Activated T-helper 9 cell treated with anti-CD3 and anti-CD28 coated beads, Interleukin-2, amount 50 U/mL, for 16 hours (primary cell): Measurements from ENCODE around the gene IL21R.
A peak's percentile ranks its signal among the peaks of the same experiment; 100 is the strongest.

Experiments
- DNase-seq: peaks from one replicate; pipeline ENCODE4 v3.0.0-alpha.2; 2020; ENCODE audit warnings: low read depth

The IL21R gene

GRCh38 chr16:27401768-27402568, at the start of gene IL21R:
Gene IL21R (plus strand): TSS chr16:27402174. CDS start chr16:27430072, 27,898 bp downstream.
- peak; percentile 76 for DNase-seq

- DNase-seq: no peak
These were observed 48.1 kb upstream of the IL21R start for GRCh38 chr16:27353853-27354252.

DNA sequence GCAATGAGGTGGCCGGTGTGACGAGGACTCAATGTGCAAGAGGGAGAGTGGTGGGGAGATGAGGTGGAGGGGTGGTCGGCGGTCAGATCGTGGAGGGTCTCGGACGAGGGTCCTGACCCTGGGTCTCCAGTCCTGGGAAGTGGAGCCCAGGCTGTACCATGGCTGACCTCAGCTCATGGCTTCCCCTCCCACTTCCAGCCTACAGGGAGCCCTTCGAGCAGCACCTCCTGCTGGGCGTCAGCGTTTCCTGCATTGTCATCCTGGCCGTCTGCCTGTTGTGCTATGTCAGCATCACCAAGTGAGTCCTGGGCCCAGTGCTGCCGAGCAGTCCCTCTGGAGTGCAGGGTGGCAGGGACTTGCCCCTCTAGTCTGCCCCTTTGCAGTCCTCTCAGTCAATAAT, 46.4 kb upstream of the IL21R start:
- peak; percentile 22 for DNase-seq

DNA sequence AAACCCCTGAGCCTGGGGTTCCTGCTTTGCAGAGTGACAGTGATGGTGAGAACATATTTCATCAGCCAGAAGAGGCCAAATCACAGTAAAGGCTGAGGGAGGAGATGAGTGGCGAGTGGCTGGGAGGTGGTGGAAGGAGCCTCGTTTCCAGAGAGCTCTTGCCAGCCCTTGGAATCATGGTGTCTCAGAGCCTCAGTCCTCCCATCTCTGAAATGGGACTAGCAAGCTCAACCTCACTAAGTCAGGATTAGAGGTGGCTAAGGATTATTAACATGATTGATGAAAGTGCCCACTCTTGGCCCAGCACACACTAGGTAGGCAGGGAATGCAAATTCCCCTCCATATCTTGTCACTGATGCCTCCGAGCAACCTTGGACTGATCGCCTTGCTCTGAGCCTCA, 45.2 kb upstream of the IL21R start:
- no peak for DNase-seq

GRCh38 chr16:27359051-27359450, 42.9 kb upstream of the IL21R start:
- no peak for DNase-seq

GRCh38 chr16:27359615-27360014, 42.4 kb upstream of the IL21R start:
- no peak for DNase-seq

DNA sequence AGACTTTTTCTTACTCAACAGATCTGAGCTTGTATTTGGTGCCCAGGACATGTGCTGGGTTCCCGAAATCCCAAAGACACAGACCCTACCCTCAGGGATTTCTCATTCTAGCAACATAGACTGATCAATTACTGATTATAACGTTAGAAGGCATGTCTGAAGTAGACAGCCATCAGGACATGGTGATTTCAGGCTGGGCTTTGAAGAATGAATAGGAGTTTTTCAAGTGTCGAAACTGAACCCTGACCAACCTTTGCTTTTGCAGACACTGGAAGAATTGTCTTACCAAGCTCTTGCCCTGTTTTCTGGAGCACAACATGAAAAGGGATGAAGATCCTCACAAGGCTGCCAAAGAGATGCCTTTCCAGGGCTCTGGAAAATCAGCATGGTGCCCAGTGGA, 40.0 kb upstream of the IL21R start:
- no peak for DNase-seq

DNA sequence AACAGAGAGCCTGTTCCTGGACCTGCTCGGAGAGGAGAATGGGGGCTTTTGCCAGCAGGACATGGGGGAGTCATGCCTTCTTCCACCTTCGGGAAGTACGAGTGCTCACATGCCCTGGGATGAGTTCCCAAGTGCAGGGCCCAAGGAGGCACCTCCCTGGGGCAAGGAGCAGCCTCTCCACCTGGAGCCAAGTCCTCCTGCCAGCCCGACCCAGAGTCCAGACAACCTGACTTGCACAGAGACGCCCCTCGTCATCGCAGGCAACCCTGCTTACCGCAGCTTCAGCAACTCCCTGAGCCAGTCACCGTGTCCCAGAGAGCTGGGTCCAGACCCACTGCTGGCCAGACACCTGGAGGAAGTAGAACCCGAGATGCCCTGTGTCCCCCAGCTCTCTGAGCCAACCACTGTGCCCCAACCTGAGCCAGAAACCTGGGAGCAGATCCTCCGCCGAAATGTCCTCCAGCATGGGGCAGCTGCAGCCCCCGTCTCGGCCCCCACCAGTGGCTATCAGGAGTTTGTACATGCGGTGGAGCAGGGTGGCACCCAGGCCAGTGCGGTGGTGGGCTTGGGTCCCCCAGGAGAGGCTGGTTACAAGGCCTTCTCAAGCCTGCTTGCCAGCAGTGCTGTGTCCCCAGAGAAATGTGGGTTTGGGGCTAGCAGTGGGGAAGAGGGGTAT, 39.3 kb upstream of the IL21R start:
- no peak for DNase-seq

DNA sequence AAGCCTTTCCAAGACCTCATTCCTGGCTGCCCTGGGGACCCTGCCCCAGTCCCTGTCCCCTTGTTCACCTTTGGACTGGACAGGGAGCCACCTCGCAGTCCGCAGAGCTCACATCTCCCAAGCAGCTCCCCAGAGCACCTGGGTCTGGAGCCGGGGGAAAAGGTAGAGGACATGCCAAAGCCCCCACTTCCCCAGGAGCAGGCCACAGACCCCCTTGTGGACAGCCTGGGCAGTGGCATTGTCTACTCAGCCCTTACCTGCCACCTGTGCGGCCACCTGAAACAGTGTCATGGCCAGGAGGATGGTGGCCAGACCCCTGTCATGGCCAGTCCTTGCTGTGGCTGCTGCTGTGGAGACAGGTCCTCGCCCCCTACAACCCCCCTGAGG, 38.7 kb upstream of the IL21R start:
- no peak for DNase-seq

GRCh38 chr16:27363797-27364196, 38.2 kb upstream of the IL21R start:
- DNase-seq: no peak

DNA sequence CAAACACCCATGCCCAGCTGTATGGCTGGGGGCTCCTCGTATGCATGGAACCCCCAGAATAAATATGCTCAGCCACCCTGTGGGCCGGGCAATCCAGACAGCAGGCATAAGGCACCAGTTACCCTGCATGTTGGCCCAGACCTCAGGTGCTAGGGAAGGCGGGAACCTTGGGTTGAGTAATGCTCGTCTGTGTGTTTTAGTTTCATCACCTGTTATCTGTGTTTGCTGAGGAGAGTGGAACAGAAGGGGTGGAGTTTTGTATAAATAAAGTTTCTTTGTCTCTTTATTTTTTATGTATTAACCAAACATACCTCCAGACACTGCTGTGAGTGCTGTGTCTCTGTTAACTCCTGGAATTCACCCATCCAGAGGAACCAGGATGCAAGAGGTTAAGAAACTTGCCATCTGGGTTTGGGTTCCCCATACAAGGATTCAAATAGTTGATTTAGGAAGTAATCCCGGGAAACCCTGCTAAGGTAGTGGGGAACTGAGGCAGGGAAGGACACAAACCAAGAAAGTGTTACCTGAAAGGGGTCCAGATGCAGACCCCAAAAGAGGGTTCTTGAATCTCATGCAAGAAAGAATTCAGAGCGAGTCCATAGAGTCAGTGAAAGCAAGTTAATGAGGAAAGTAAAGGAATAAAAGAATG, 37.4 kb upstream of the IL21R start:
- no peak for DNase-seq

DNA sequence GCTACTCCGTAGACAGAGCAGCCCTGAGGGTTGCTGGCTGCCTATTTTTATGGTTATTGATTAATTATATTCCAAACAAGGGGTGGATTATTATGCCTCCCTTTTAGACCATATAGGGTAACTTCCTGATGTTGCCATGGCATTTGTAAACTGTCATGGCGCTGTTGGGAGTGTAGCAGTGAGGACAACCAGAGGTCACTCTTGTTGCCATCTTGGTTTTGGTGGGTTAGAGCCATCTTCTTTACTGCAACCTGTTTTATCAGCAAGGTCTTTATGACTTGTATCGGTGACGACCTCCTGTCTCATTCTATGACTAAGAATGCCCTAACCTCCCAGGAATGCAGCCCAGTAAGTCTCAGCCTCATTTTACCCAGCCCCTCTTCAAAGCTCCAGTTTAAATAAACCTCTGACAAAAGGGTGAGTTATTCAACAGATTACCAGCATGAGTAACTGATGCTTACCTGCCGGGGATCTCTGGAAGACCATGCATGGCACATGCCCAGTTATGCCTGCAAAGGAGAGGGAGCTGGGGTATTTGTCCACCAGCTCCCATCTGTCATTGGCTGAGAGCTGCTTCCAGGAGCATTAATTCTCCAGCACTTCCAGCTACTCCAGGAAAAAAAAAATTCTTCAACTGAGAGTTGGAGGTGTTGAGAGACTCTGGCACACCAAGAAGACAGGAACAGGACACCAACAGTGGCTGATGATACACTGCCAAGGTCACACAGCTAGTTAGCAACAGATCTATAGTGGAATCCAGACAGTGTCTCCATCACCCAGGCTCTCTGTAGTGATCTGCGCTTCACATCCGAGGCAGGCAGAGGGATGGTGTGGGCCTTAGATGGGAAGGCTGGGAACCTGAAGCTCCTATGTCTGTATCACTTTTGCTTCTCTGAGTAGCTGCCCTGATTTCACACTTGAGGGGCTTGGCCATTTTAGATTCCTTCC, 36.6 kb upstream of the IL21R start:
- DNase-seq: no peak

- DNase-seq: no peak
These were observed 35.1 kb upstream of the IL21R start for GRCh38 chr16:27366687-27367460.

GRCh38 chr16:27367461-27368357, 34.3 kb upstream of the IL21R start:
- peak; percentile 81 for DNase-seq

DNA sequence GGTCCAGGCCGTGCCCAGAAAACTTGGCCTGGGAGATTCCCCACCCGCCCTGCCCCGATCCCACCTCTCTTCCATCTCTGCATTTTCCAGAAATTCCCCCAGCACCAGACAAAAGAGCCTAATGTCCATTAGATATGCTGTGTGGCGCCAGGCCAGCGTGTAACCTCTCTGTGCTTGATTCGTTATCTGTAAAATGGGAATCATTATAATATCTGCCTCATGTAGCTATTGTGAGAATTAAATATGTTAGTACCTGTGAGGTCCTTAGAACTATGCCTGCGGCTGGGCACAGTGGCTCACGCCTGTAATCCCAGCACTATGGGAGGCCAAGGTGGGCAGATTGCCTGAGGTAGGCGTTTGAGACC, 33.6 kb upstream of the IL21R start:
- no peak for DNase-seq

DNA sequence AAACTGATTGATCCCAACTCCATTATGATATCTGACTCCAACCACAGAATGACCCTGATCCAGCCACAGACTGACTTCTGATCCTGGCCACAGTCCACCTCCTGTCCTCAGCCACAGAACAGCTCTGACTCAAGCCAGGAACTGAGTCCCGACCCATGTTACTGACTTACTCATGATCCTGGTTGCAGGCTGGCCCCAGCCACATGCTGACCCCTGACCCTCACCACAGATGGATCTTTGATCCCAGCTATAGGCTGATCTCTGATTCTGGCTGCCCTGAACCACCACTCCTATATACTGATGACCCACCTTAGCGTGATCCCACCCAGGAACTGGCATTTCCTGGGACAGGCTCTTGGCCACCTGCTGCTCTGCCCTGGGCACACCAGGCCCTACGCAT, 32.2 kb upstream of the IL21R start:
- no peak for DNase-seq

DNA sequence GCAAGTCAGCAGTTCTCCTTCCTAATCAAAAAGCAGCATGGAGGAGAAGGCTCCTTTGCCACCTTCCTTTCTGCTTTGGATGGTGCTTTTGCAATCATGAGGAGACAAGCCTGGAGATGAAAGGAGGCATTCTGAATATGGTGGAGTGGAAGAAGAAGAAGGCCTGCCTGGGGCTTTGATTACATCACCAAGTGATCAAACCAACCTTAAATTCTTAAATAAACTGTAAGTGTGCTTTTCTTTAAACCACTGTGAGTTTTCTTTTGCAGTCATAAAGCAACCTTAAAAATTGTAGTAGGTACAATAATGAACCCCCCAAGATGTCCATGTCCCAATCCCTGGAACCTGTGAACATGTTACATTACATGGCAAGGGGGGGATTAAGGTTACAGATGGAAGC, 31.7 kb upstream of the IL21R start:
- DNase-seq: no peak

DNA sequence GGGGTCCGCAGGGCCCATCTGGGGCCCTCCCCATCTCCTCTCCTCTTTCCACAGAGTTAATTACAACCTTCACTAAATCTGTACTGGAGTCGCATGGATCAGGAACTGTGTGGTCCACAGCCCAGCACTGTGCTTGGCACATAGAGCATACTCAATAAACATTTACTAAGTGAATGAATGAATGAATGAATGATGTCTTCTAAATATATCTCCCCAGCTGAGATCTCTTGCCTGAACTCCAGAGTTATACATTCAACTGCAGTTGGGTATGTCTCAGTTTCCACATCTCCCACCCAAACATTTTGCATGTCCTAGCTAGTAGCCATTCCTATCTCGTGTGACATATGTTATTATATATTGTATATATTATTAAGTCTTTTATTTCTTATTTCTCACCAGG, 28.7 kb upstream of the IL21R start:
- no peak for DNase-seq

DNA sequence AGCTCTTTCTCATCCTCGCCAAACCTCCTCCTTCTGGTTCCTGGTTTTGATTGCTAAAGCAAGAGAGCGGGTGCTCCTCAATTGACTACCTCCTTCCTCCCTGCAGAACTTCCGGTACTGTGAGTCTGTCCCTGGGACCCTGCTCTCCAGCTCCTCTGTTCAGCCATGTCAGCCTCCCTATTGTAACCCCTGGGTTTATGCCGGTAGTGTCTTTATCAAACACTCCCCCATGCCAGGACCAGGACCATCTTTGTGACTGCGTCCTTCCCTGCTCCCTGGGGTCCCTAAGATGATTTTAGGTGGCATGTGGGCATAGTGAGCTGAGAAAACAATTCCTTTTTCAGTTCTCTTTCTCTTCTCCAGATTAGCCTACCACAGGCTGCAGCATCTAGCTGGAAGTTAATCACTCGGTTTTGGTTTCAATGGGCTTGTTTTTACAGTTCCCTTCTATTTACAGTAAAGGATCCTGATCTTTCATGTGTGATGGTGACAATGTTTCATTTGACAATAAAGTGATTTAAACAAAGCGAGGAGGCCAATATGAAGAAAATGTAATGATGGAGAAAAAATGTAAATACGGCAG, 27.7 kb upstream of the IL21R start:
- no peak for DNase-seq
